Lower lobe of right lung (tissue), 2 donors: ENCODE results near the gene CADPS2. TPM values are rescaled to one million over a fixed set of nuclear protein-coding genes. Genes with fewer than 3 reads are reported as not detected.
A peak's percentile ranks its signal among the peaks of the same experiment; 100 is the strongest.

ENCODE experiments used
- ATAC-seq, 2 donors: fragments of 200-7000 bp; cut with Tn5 transposase; one replicate each; pipeline ENCODE4 v1.9.1; 2020 to 2022; ENCODE audit warnings: mild to moderate bottlenecking in 2 of 2, moderate library complexity in 2 of 2
- DNase-seq: peaks from one replicate; pipeline ENCODE4 v3.0.0-alpha.2; 2020
- H3K27ac ChIP-seq: fragments of 200-600 bp; one replicate; pipeline ENCODE4 v1.8.0; 2022
- H3K27me3 ChIP-seq: fragments of 200-600 bp; one replicate; pipeline ENCODE4 v1.8.0; 2022; ENCODE audit warnings: low read depth
- H3K36me3 ChIP-seq: fragments of 200-600 bp; one replicate; pipeline ENCODE4 v1.8.0; 2022; ENCODE audit warnings: mild to moderate bottlenecking
- H3K4me1 ChIP-seq: fragments of 200-600 bp; one replicate; pipeline ENCODE4 v1.8.0; 2022
- H3K4me3 ChIP-seq: fragments of 200-600 bp; one replicate; pipeline ENCODE4 v1.8.0; 2022; ENCODE audit warnings: mild to moderate bottlenecking
- H3K9me3 ChIP-seq: fragments of 200-600 bp; one replicate; pipeline ENCODE4 v1.8.0; 2022
- CTCF ChIP-seq: fragments of 200-600 bp; IDR thresholded peaks from one replicate; pipeline ENCODE4 v1.8.0; 2022; ENCODE audit warnings: antibody characterized with exemption, mild to moderate bottlenecking
- intact Hi-C: fragments of 100-400 bp; cut with DNase I; formaldehyde crosslinking; loops from one replicate; pipeline ENCODE4 v1.11.0; 2022
- total RNA-seq: library from RNA; stranded (reverse); fragmentation: NEBNext Ultra II Directional; extraction: Animal tissue kit (Norgen Biotek cat#: 25700); gene quantifications from one replicate; pipeline ENCODE4 v1.2.1, GENCODE V29; 2021
- donor health status: DM: no; HTN: yes; CAD: no; lungs with severe emphysema.

CADPS2 gene
- total RNA-seq, 1 donor from 2014 or later: 41.1 TPM

DNA sequence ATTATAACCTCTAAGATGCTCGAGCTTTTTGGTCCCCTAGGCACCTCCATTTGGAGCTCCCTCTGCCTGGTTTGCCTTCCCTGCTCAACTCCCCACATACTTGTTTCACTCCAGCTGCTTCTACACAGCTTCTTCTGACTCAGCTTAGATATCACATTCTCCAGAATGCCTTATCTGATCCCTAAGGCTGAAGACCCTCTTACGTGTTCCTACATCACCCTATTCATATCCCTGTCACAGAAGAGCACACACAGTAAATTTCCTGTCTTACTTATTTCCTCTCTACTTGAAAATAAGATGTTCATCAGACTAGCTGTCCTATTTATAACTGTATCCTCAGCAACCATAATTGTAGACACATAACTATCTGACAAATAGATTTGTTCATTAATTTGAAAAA lies 122.2 kb downstream of the CADPS2 start:
- Histone ChIP-seq H3K36me3 (no peaks in the 10 kb centered on the region), H3K4me3 (no peak overlapping the region), H3K27ac (no peak overlapping the region), H3K4me1 (no peaks in the 10 kb centered on the region), H3K9me3 (no peaks in the 10 kb centered on the region), H3K27me3 (no peaks in the 10 kb centered on the region)
- intact Hi-C loops: no loop called here
- no peak for ATAC-seq
- no peak for TF ChIP-seq CTCF
- no peak for DNase-seq

GRCh38 chr7:122762071-122762470 lies 124.2 kb downstream of the CADPS2 start:
- Histone ChIP-seq H3K27ac (no peak overlapping the region), H3K9me3 (no peaks in the 10 kb centered on the region), H3K4me3 (no peak overlapping the region), H3K4me1 (no peaks in the 10 kb centered on the region), H3K27me3 (no peaks in the 10 kb centered on the region), H3K36me3 (no peaks in the 10 kb centered on the region)
- TF ChIP-seq CTCF: no peak
- ATAC-seq (no peak), DNase-seq (no peak)
- intact Hi-C loops: no loop called here

- intact Hi-C loops: no loop called here
- TF ChIP-seq CTCF: no peak
- ATAC-seq (no peak), DNase-seq (no peak)
- Histone ChIP-seq H3K36me3 (no peaks in the 10 kb centered on the region), H3K4me3 (no peak overlapping the region), H3K27me3 (no peaks in the 10 kb centered on the region), H3K9me3 (no peaks in the 10 kb centered on the region), H3K27ac (no peak overlapping the region), H3K4me1 (no peaks in the 10 kb centered on the region)
These were observed 127.8 kb downstream of the CADPS2 start for GRCh38 chr7:122758501-122758900.

DNA sequence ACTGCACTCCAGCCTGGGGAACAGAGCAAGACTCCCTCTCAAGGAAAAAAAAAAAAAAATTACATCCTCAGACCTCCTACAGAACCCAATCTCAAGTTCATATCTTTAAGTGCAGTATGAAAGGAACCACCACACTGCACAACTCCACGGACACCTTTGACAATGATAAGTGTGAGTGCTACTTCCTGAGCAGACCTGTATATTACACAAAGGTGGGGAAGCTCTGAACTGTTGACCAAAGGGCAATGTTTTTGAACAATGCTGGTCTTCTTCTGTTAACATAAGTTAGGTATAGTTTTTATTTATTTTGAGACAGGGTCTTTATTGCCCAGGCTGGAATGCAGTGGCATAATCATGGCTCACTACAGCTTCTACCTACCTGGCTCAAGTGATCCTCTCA lies 129.4 kb downstream of the CADPS2 start:
- Histone ChIP-seq H3K4me1 (no peaks in the 10 kb centered on the region), H3K36me3 (no peaks in the 10 kb centered on the region), H3K27ac (no peak overlapping the region), H3K27me3 (no peaks in the 10 kb centered on the region), H3K9me3 (no peaks in the 10 kb centered on the region), H3K4me3 (no peak overlapping the region)
- intact Hi-C loops: no loop called here
- peak in 1 of 2 donors; percentile 34 for ATAC-seq
- TF ChIP-seq CTCF: no peak
- DNase-seq: no peak

DNA sequence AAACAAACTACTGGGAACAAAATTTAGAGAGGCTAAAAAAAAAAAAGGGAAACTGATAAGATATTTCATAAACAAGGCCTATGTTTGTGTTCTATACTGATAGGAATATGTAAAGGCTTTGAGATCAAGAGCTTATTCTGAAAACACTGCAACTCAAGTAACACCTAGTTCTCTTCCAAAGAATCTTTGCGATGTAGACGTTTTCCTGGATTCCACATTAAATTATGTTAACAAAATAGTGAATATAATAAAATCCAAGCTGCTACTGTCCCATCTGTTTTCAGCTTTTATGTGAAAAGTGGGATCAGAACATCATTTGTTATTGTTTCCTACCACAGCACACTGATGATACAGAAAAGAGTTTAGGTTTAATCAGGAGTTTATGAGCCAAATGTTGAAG lies 130.6 kb downstream of the CADPS2 start:
- no peaks in the 10 kb centered on the region for H3K27me3 ChIP-seq
- no peaks in the 10 kb centered on the region for H3K9me3 ChIP-seq
- ATAC-seq: no peak
- H3K36me3 ChIP-seq: no peaks in the 10 kb centered on the region
- intact Hi-C loops: no loop called here
- H3K4me3 ChIP-seq: no peak overlapping the region
- TF ChIP-seq CTCF: no peak
- H3K4me1 ChIP-seq: no peaks in the 10 kb centered on the region
- H3K27ac ChIP-seq: no peak overlapping the region
- DNase-seq: no peak

- DNase-seq (no peak), ATAC-seq (no peak)
- intact Hi-C loops: no loop called here
- H3K9me3 ChIP-seq: no peaks in the 10 kb centered on the region
- H3K27ac ChIP-seq: no peak overlapping the region
- no peak for TF ChIP-seq CTCF
- no peaks in the 10 kb centered on the region for H3K27me3 ChIP-seq
- H3K4me3 ChIP-seq: no peak overlapping the region
- no peaks in the 10 kb centered on the region for H3K4me1 ChIP-seq
- peaks cover 9% of the 10 kb centered on the region for H3K36me3 ChIP-seq
These were observed 133.7 kb downstream of the CADPS2 start for GRCh38 chr7:122752583-122752982.
